GM23248 (cell line): ENCODE results near the gene LRIG2.

Experiments used
- EZH2 ChIP-seq: fragments of 200-600 bp; sonication (generic); IDR thresholded peaks from 2 replicates; pipeline ENCODE4 v1.6.1; 2018; ENCODE audit warnings: antibody characterized with exemption, mild to moderate bottlenecking; ENCODE audit not compliant: insufficient read depth, poor library complexity, severe bottlenecking
- EZH2phosphoT487 ChIP-seq: fragments of 200-600 bp; sonication (generic); IDR thresholded peaks from 2 replicates; pipeline ENCODE4 v1.6.1; 2018; ENCODE audit warnings: antibody characterized with exemption, moderate library complexity, mild to moderate bottlenecking, low read depth; ENCODE audit not compliant: insufficient read depth

DNA sequence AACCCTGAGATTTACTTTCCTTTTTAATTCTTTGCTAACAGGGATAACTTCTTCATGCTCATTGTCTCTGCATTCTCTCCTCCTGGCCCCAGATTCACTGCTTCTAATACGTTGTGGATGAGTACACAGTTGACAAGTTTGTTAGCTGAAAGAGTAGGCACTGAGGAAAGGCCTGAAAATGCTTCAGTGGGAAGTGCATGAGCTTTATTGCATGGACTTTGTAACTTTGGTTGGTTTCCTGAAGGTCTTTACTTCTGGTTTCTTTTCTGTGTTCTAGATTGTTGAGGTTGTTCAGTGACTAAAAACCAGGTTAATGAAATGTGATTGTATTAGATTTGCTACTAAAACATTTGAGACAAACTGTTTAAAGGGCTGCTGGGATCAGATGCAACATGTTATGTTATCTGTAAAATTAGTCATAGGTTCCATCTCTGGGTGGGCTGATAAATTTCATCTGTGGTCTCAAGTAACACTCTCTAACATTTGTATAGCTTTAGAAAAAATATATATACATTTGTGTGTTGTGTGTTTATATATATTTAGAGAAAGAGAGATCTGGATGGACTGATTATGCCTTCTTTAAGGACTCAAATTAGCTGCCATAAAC is 19.1 kb downstream of the LRIG2 start:
- TF ChIP-seq EZH2 = no peak
- TF ChIP-seq EZH2phosphoT487 = no peak
